HG03025 (cell line): ENCODE data around the gene ERCC6.
A peak's percentile ranks its signal among the peaks of the same experiment; 100 is the strongest.

Experiments used
- ATAC-seq: cut with Tn5 transposase; IDR thresholded peaks from one replicate; pipeline ENCODE4 v1.9.1; 2021; ENCODE audit warnings: mild to moderate bottlenecking, moderate library complexity; ENCODE audit not compliant: unreplicated experiment, low FRiP score

ERCC6 gene

DNA sequence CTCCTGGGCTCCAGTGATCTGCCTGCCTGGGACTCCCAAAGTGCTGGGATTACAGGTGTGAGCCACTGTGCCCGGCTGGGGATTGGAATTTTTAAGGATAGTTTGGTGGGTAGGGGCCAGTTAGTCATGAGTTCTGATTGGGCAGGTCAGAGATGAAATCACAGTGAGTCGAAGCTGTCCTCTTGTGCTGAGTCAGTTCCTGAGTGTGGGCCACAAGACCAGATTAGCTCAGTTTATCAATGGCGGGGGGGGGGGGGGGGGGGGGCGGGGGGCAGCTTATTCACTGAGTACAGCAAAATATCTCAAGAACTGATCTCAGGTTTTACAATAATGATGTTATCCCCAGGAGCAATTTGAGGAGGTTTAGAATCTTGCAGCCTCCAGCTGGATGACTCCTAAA is 11.6 kb upstream of the ERCC6 start:
- ATAC-seq: no peak

DNA sequence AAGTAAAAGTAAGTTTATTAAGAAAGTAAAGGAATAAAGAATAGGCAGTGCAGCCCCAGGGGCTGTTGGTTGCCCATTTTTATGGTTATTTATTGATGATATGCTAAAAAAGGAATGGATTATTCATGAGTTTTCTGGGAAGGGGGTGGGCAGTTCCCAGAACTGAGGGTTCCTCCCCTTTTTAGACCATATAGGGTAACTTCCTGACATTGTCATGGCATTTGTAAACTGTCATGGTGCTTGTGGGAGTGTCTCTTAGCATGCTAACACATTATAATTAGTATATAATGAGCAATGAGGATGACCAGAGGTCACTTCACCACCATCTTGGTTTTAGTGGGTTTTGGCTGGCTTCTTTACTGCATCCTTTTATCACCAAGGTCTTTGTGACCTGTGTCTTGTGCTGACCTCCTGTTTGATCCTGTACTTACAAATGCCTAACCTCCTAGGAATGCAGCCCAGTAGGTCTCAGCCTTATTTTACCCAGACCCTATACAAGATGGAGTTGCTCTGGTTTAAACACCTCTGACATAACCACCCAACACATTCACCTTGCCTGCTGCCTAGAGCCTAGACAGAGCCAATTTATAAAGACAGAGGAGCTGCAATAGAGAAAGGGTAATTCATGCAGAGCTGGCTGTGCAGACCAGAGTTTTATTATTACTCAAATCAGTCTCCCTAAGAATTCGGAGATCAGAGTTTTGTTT is 10.9 kb upstream of the ERCC6 start:
- no peak for ATAC-seq

DNA sequence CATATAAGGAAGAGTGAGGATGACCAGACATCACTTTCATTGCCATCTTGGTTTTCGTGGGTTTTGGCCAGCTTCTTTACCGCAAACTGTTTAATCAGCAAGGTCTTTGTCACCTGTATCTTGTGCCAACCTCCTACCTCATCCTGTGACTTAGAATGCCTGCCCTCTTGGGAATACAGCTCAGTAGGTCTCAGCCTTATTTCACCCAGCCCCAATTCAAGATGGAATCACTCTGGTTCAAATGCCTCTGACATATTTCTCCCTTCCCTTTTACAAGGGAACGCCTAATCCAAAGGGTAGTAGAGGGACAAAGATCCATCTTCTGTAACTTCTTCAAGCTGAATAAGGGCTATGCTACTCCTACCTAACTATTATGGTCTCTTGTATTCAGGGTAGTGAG is 4.7 kb upstream of the ERCC6 start:
- ATAC-seq: no peak

DNA sequence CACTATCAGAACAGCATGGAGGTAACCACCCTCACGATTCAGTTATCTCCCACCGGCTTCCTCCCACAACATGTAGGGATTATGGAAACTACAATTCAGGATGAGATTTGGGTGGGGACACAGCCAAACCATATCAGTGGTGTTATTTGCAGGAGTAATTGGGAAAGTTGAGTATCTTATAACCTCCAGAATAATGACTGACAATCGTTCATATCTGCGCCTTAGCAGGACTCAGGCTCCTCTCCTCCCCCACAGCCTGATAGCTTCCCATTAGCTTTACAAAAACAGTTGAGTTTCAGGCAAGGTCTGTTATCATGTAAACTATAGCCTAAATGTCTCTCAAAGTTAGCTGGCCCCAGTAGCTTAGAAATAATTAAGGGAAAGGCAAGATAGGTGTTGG is 3.4 kb upstream of the ERCC6 start:
- ATAC-seq: no peak

DNA sequence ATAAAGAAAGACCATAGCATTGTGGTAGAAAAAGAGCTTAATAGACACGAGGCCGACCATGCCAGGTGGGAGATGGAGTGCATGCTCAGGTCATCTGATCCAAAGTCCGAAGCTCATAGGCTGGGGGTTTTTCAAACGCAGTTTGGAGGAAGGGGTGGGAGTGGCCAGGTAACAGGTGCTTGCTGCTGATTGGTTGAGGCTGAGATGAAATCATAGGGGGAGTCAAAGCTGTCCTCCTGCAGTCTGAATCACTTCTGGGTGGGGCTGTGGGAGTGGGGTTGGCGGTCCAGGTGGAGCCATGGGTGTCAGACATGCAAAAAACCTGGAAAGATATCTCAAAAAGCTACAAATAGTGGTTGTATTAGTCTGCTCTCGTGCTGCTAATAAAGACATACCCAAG is 2.8 kb upstream of the ERCC6 start:
- ATAC-seq: no peak

DNA sequence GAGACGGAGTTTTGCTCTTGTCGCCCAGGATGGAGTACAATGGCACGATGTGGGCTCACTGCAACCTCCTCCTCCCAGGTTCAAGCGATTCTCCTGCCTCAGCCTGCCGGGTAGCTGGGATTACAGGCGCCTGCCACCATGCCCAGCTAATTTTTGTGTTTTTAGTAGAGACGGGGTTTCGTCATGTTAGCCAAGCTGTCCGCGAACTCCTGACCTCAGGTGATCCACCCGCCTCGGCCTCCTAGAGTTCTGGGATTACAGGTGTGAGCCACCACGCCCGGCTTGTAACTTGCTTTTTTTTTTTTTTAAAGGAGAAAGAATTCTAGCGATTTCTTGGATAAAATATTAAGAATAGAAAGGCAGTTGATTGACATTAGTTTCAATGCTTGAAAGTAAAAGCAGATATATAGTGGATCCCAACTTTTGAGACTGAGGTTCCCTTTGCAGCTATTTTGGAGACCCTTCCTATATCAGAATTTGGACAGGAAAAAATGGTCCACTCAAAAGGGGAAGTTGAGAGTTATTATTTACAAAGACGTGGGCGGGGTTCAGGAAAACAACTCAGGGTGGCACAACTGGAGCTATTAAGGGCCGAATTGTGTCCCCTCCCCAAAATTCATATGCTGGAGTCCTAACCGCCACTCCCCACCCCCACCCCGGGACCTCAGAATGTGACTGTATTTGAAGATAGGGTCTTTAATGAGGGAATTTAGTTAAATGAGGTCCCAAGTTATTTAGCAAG is 1.3 kb upstream of the ERCC6 start:
- ATAC-seq: no peak

DNA sequence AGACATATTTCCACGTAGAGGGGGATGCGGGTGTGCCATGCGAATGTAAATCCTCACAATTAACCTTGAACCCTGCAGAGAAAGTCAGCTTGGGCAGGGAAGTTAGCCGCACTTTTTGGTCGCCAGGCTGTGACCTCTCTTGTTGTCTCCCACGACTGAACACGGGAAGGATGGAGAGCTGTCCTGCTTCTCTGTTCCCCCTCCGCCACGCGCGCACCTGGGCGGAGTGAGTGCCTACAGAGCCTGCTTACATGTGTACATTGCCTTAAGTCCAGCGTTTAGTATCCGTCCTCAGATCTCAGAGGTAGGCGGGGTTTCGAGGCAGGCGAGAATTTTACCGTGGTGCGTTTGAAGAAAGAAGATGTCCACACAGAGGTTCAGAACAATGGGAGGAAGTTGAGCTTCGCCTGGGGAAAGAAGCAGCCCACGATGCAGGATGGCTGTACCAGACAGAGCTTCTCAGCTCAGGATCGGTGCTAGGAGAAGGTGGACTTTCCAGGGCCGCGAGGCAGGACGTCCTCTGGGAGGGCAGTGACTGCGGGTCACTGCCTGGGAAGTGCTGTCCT is 482 bp upstream of the ERCC6 start:
- ATAC-seq: peak; percentile 20

DNA sequence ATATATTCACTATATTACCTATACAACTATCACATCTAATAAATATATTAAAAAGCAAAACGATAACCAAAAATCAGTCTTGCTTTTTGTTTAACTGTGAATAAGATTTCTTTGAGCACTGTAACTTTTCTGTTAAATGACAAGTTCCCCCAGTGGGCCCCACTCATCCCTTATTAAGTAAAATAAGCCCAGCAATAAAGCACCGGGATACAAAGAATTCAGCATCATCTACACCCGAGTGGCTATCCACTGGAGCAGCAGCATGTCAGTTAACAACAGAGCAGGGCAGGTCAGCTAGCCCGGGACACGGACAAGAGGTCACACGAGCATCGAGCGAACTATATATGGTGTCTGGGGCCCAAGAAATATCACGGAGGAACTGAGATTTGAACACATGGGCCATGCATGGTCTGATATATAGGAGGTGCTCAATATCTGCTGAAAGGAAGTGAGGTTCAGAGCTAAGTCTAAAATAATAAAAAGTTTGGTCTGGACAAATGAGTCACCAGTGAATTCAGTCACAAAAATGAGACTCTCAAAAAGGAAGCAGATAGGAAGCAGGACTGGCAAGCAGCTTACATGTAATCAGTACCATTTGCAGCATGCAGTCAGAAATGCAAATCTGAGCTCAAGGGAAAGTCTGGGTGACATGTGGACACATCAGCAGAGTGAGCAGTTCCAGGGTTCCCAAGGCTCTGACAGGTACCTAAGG is 4.1 kb downstream of the ERCC6 start:
- ATAC-seq: peak; percentile 46

DNA sequence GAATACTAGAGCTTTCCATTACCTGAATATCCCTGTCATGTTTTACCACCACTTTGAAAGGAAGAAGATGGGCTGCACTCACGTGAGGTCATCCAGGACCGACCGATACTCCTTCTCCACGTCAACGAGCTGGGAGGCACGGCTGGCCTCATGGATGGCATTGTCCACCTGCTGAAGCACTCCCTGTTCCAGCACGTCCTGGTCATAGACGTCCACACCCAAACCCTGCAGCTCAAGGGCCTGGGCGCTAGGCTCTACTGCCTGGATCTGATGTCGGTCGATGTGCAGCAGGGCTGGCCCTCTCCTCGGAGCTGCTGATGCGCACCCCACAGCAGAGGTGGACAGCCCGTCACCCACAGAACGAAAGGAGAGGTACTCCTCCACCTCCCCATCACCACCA is 6.5 kb downstream of the ERCC6 start:
- no peak for ATAC-seq

DNA sequence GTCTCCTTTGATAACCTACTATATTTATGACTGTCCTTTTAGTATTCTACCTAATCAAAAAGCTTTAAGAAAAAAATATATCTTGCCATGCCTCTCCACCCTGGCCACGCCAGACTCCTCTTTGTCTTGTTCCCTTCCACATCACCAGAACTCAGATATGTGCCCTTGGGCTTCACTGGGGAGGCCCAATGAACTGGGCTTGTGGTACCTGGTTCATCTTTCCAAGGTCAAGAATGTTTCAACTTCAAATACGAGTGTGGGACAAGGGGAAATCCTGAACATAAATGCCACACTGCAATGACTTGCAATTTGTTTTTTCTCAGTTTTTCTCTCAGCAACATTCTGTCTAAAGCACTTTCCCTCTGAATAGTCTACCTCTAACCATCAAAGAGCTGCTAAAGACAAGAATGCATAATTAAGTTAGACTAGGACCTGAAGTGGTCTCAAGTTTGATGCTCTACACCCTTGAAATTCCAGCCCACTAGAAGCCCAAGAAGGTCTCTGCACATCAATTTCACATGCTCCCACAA is 9.9 kb downstream of the ERCC6 start:
- ATAC-seq: no peak

DNA sequence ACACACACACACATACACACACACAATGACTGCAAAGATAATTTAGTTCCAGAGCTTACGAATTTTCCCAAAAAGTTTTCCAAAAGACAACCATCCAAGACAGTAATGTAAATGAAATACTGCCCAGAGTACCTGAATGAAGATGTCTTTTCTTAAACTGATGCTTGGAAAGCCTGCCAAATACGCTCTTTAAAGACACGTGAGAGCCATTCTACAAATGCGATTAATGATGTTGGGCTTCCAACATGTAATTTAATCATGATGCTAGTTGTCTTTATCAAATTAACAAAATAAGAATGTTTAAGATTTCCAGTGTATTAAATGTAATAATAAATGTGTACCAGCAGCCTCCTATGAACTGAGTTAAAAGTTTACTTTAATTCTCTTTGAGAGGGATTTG is 11.1 kb downstream of the ERCC6 start:
- no peak for ATAC-seq

DNA sequence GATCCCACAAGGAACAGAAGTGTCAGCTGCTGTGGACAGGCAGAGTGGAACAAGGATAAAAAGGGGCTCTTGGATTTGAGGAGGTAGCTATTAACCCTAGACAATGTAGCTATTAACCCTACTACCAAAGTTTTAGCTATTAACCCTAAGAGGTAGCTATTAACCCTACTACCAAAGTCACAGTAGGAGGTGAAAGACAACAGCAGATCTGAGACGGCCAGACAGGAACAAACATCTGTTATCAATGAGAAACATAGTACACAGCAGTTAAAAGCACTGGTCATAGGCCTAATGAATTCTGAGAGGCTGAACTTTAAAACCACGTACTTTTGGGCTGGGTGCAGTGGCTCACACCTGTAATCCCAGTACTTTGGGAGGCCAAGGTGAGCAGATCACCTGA is 11.9 kb downstream of the ERCC6 start:
- no peak for ATAC-seq

DNA sequence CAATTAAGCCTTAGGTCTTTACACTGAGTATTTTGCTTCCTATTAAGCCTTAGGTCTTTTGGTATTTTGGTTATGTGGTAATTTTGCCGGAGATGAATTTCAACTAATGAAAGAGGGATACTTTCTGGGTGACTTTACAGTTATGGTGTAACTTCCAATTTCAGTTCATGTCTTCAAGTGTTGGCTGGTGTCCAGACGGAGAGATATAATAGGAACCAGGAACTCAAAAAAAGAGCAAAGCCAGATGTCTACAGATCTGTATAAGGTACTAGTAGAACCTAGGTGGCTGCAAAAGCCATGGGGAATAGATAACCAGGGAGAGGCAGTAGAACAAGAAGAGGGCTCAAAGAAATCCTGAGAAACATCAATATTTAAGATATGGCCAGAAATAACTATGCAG is 12.3 kb downstream of the ERCC6 start:
- no peak for ATAC-seq

DNA sequence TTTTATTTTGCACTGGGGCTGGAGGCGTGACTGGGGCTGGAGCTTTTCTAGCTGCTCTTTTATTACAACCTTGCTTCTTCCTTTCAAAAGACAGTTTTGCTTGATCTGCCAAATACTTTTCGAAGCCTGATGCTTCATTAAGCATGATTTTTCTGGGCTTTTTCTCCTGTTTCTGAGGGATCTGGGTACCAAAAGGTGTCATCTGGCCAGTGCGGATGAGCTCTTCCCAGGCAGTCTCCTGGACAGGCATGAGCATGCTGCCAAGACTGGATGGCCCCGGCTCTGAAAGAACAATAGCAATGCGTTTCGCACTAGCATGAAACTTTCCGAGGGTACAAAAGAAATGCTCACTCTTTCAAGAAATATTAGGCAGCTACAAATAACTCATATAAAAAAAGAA is 14.4 kb downstream of the ERCC6 start:
- ATAC-seq: no peak

DNA sequence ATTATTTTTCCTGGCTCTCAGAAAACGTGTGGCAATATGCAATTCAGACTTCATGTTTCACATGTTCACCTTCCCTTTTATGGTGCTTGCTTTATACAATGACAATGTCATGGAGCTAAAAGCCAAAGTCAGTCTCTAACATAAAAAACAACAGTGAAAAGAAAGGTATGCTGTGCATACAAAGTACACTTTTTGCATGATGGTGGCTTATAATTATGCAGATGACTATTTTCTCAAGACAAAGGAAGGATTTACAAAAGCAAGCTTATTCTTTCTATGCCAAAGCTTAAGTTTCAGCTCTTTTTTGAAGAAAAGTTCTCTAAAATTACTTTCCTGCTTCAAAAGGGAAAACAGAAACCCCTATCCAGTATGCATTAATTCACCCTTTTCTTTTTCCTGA is 15.6 kb downstream of the ERCC6 start:
- no peak for ATAC-seq

DNA sequence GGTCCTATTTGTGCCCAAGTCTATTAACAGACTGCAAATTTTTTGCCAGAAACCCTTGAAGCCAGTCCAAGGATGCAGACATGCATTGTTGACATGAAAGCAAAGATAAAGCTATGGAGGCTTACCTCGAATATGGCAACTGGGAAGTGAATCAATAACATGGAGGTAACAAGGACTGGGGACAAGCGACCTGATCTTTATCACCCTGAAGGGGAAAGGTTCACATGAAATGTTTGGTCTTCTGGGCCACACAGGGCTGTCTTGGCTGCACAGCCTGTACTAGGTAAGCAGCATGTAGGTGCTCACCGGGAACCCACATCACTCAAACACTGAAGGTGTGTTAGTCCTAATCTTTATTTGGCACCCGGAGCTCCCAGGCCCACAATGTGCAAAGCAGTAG is 17.9 kb downstream of the ERCC6 start:
- no peak for ATAC-seq

DNA sequence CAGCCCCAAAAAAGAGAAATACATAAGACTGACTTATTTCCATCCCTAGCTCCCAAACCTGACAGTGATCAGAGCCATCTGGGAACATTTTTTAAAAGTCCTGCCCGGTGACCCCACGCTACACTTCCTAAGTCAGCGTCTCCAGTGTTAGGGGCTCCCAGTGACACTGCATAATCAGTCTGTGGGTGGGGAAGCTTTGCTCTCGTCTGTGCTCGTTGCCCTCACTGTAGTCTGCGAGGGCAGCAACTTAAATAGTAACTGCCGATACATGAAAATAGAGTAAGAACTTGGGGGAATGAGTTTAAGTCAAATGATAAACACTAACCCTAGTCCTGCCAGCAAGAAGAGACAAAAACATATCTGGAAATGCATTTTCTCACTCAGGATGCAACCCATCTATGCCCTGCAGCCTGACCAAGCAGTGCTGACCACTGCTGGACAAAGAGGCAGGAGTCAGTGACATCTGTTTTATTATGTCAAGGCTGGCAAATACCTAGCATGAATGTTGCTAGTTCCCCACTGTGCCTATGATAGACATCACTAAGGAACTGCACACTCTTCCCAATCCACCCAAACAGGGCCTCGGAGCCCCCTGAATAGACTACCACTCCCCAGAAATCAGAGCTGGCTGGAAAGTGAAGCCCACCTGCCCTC is 18.7 kb downstream of the ERCC6 start:
- no peak for ATAC-seq

DNA sequence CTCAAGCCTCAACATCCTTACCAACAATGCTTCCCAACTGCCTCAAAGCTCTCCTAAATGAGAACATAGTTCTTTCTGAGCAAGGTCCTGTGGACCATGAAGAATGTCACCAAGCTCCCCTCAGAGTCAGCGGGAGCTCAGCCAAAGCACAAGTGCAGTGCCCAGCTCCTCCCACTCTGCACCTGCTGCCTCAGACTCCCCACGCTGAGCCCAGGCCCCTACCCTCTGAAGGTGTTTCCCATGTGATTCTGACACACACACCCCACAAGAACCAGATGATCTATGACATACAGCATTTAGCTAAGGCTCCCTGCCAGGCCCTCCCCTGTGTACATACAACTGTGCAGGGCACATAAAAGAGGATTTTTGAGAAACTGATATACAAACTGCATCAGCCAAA is 19.2 kb downstream of the ERCC6 start:
- ATAC-seq: no peak

DNA sequence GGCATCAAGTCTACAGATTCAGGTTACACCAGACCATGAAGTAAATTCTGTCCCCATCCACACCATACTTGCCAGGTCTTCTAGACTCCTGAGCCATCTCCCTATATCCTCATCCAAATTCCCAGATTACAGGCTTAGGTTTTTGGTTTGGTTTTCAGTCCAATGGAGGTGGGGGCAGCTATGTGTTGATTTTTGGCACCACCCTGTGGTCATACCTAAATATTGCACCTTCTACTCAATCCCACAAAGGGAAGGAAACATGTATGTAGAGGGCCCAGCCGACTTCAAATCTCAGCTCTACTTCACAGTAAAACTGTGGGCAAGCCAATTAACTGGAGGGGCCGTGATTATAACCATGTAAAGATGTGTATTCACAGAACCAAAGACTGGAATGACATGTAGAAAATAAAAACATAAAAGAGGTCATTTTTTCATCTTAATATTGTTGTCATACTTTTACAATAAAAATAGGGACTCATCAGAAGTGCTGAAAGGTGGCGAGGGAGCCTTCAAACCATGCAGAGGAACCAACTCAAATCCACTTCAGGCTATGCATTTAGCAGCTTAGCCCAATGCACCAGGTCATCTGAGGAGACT is 19.8 kb downstream of the ERCC6 start:
- ATAC-seq: no peak

DNA sequence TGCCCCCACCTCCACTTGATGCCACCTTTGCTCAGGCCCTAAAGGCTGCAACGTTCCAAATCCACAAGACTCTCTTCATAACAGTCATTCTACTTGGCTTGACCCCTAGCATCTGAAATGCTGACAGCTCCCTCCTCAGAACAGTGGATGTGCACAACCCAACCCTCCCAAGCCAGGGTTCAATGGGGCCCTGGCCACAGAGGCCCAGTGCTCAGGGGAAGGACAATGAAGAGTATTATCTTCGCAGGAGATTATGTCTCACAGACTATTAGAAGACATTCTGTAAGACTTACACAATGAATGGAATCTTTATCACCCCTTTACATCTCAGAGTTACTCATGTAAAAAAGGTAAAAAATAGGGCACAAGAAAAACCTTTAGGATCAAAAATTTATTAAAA is 20.4 kb downstream of the ERCC6 start:
- ATAC-seq: no peak
